A549 (cell line): ENCODE results near the gene ERFL. TPM values are rescaled to one million over a fixed set of nuclear protein-coding genes. Genes with fewer than 3 reads are reported as not detected.
A peak's percentile ranks its signal among the peaks of the same experiment; 100 is the strongest.

Experiments used
- ATAC-seq, 2 experiments: fragments of 200-7000 bp in 1 of 2; fragments of >200 bp in 1 of 2; cut with Nextera tagmentation in 1 of 2; cut with Tn5 transposase in 1 of 2; 3 replicates each; pipeline versions ENCODE4 v1.8.0 to v1.9.1; 2018 to 2020; ENCODE audit warnings: mild to moderate bottlenecking in 1 of 2, moderate library complexity in 1 of 2
- CTCF ChIA-PET: fragments of 300-600 bp; sonication (Branson Sonifier 250); formaldehyde crosslinking; extraction: SDS; loops from one replicate; lab custom pipeline; 2021; ENCODE audit warnings: antibody characterized with exemption, inconsistent platforms; lab: Yijun Ruan, JAX
- POLR2A ChIA-PET: fragments of 350-600 bp; formaldehyde crosslinking; extraction: SDS; loops from one replicate; lab custom pipeline; 2021; ENCODE audit warnings: antibody characterized with exemption, inconsistent platforms; lab: Yijun Ruan, JAX
- DNase-seq, 2 experiments: peaks; one replicate each; pipeline versions ENCODE4 v3.0.0 to v3.0.0-alpha.2; 2011 to 2016; ENCODE audit warnings: low read depth in 1 of 2, low spot score in 1 of 2
- FAIRE-seq: peaks from 2 replicates; lab custom pipeline; 2011; peaks lifted over from hg19 to GRCh38; lab: Jason Lieb, UNC
- H3K27ac ChIP-seq, 2 experiments: fragments of >200 bp; sonication (Bioruptor Twin); formaldehyde crosslinking; 3 replicates each; pipeline ENCODE4 v1.5.1; 2016 to 2017
- H3K4me1 ChIP-seq: fragments of >200 bp; sonication (Bioruptor Twin); formaldehyde crosslinking; 3 replicates; pipeline ENCODE4 v1.6.1; 2016
- H3K4me2 ChIP-seq: fragments of >200 bp; sonication (Bioruptor Twin); formaldehyde crosslinking; 3 replicates; pipeline ENCODE4 v1.6.1; 2016
- H3K4me3 ChIP-seq: fragments of >200 bp; sonication (Bioruptor Twin); formaldehyde crosslinking; 3 replicates; pipeline ENCODE4 v1.5.1; 2016
- H3K9me3 ChIP-seq: fragments of >200 bp; sonication (Bioruptor Twin); formaldehyde crosslinking; 3 replicates; pipeline ENCODE4 v1.6.1; 2016
- BHLHE40 ChIP-seq: IDR thresholded peaks from 2 replicates; pipeline ENCODE4 v1.6.1; 2012; ENCODE audit warnings: low read depth, low read length, inconsistent platforms
- CBX8 ChIP-seq: fragments of 200-600 bp; sonication (generic); IDR thresholded peaks from 2 replicates; pipeline ENCODE4 v1.6.1; 2016
- CHD2 ChIP-seq: fragments of 150-350 bp; IDR thresholded peaks from 2 replicates; pipeline ENCODE4 v1.6.1; 2014; ENCODE audit warnings: low read length; ENCODE audit not compliant: partially characterized antibody
- CHD4 ChIP-seq: fragments of 200-600 bp; sonication (generic); IDR thresholded peaks from 2 replicates; pipeline ENCODE4 v1.6.1; 2016; ENCODE audit warnings: antibody characterized with exemption, mild to moderate bottlenecking, borderline replicate concordance
- EHF ChIP-seq: fragments of 250-450 bp; sonication (Bioruptor Pico); IDR thresholded peaks from 2 replicates; pipeline ENCODE4 v1.5.0; 2020; ENCODE audit warnings: mild to moderate bottlenecking
- HDAC2 ChIP-seq: fragments of 200-600 bp; sonication (generic); IDR thresholded peaks from 2 replicates; pipeline ENCODE4 v1.6.1; 2016
- HEYL ChIP-seq: fragments of 250-450 bp; sonication (Bioruptor Pico); IDR thresholded peaks from 2 replicates; pipeline ENCODE4 v1.8.0; 2021; ENCODE audit warnings: mild to moderate bottlenecking, moderate library complexity
- HOXA7 ChIP-seq: fragments of 250-450 bp; sonication (Bioruptor Pico); IDR thresholded peaks from 2 replicates; pipeline ENCODE4 v1.5.0; 2020; ENCODE audit warnings: mild to moderate bottlenecking, moderate library complexity
- HOXB13 ChIP-seq: fragments of 250-450 bp; sonication (Bioruptor Pico); IDR thresholded peaks from 2 replicates; pipeline ENCODE4 v1.5.0; 2020; ENCODE audit warnings: low read depth, mild to moderate bottlenecking, moderate library complexity
- JUN ChIP-seq, 2 experiments: fragments of >200 bp; sonication (Bioruptor Twin); formaldehyde crosslinking; IDR thresholded peaks; 2 replicates in 1 of 2; 3 replicates in 1 of 2; pipeline ENCODE4 v1.6.1; 2016 to 2017
- MAFK ChIP-seq: fragments of 450-650 bp; IDR thresholded peaks from 2 replicates; pipeline ENCODE4 v1.6.1; 2014; ENCODE audit not compliant: partially characterized antibody
- NFE2L2 ChIP-seq: fragments of 150-350 bp; conservative IDR thresholded peaks from 2 replicates; pipeline ENCODE4 v1.6.1; 2014; ENCODE audit warnings: low read length
- NPAS2 ChIP-seq: fragments of 250-450 bp; sonication (Bioruptor Pico); IDR thresholded peaks from 2 replicates; pipeline ENCODE4 v1.8.0; 2022; ENCODE audit warnings: mild to moderate bottlenecking, moderate library complexity, borderline replicate concordance
- PHF8 ChIP-seq: fragments of 200-600 bp; sonication (generic); IDR thresholded peaks from 2 replicates; pipeline ENCODE4 v1.6.1; 2016; ENCODE audit warnings: low read depth, mild to moderate bottlenecking, antibody characterized with exemption, moderate library complexity, borderline replicate concordance
- POLR2AphosphoS2 ChIP-seq: conservative IDR thresholded peaks from 2 replicates; pipeline ENCODE4 v1.6.1; 2012; ENCODE audit warnings: low read length, improper control_type of control experiment, inconsistent platforms
- RCOR1 ChIP-seq: fragments of 150-350 bp; IDR thresholded peaks from 2 replicates; pipeline ENCODE4 v1.6.1; 2014; ENCODE audit warnings: antibody characterized with exemption, low read length, low read depth
- TFCP2L1 ChIP-seq: fragments of 250-450 bp; sonication (Bioruptor Pico); IDR thresholded peaks from 2 replicates; pipeline ENCODE4 v1.5.0; 2021; ENCODE audit warnings: mild to moderate bottlenecking
- ZC3H11A ChIP-seq: fragments of 450-650 bp; IDR thresholded peaks from 2 replicates; pipeline ENCODE4 v1.6.1; 2014; ENCODE audit warnings: antibody characterized with exemption, mild to moderate bottlenecking
- ZNF302 ChIP-seq: fragments of 250-450 bp; sonication (Bioruptor Pico); IDR thresholded peaks from 2 replicates; pipeline ENCODE4 v1.9.0; 2021; ENCODE audit warnings: inconsistent platforms, mild to moderate bottlenecking, moderate library complexity
- ZSCAN20 ChIP-seq: fragments of 250-450 bp; sonication (Bioruptor Pico); IDR thresholded peaks from 2 replicates; pipeline ENCODE4 v1.8.0; 2022; ENCODE audit warnings: mild to moderate bottlenecking, moderate library complexity
- WGBS: methylation state at CpG from one replicate; pipeline ENCODE4 v1.1.6; 2017; ENCODE audit errors: missing lambda C conversion rate; 5-methylcytosine and 5-hydroxymethylcytosine counted together
- polyA plus RNA-seq, 4 experiments: library from polyadenylated mRNA; depleted of rRNA in 3 of 4; stranded (reverse); fragments of >200 nt; fragmentation: RNase III in 1 of 4; extraction: RNeasy Plus Mini Kit Qiagen cat#74134 plus additional on column Dnase treatment in 1 of 4; gene quantifications; 2 replicates in 3 of 4; 3 replicates in 1 of 4; pipeline ENCODE4 v1.2.3, GENCODE V29; 2011 to 2017
- TF ChIP-seq, protein P1 (sequence below): IDR thresholded peaks from 2 replicates; pipeline ENCODE4 v1.6.1; 2012
- TF ChIP-seq, protein P2 (sequence below): fragments of 250-450 bp; sonication (Bioruptor Pico); IDR thresholded peaks from 2 replicates; pipeline ENCODE4 v1.5.0; 2020; ENCODE audit warnings: low read depth, mild to moderate bottlenecking, moderate library complexity
- TF ChIP-seq, protein P3 (sequence below): fragments of >200 bp; sonication (Bioruptor Twin); formaldehyde crosslinking; IDR thresholded peaks from 3 replicates; pipeline ENCODE4 v1.5.1; 2016
- TF ChIP-seq, protein P4 (sequence below): IDR thresholded peaks from 2 replicates; pipeline ENCODE4 v1.6.1; 2012

The ERFL gene
- polyA plus RNA-seq, 2 of the 4 experiments (the other 2 are of a cell fraction), result 0.15 to 0.19 TPM

DNA sequence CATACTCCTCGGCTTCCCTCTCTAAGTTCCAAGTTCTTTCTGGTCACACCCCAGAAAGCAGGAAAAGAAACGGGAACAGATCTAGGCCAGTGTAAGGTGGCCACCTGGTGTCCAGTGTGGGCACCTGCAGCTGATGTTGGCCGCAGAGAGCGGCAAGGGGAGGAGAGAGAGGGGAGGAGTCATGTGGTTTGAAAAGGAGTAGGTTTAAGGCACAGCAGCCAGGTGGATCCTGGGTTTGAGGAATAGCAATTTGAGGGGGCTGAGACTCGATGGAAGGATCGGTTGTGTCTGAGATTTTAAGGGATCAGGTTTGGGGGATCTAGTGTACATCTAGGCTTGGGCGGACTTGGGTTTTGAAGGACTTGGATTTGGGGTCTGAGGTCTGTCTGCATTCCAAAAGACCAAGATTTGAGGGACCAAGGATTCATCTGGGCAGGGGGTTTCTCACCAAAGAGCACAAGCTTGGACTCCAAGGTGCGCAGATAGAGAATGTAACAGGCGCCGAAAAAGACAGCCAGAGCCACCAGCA lies 29.7 kb upstream of the ERFL start (continued):
- no peak for TF ChIP-seq BHLHE40

DNA sequence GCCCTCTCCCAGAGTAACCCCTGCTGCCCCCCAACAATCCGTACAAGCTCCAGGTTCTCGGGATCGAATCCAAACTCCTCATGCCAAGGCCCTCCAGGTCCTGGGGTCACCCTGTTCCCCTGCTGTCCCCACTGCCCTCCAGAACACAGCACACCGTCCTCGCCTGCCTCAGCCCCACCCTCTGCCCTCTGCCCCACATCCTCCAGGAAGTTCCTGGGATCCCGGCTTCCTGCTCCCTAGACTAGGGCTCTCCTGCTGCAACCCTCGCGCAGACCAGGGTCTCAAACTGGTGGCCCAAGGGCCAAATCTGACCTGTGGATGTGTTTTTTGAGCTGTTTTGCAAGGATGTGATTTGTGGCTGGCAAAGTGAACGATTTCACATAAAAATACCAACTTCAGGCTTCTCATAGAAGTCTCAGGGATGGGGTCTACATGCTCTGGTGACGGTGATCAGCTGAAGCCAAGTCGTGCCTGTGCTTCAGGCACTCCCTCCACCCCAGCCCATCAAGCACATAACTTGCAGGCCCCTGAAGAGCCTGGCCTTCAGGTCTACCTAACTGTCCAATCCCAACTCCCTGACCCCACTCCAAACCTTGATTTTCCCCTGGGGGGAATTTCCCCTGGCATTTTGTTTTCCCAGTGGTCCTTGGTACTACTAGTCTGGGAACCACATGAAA lies 29.1 kb upstream of the ERFL start:
- ATAC-seq (peak in 1 of 2 experiments; percentile 0; a peak in 4 of 6 replicates), DNase-seq (no peak), FAIRE-seq (no peak)
- CTCF ChIA-PET, result interaction anchor here (0.6 to 4.3 kb wide), 51 partner anchors 9 to 439 kb away, joined by 3 to 97 read pairs (median 5); partner anchors contain the start of genes CD79A, ERFL and RPS19
- TF ChIP-seq POLR2AphosphoS2 (no peak), HOXA7 (no peak), CHD2 (no peak), HDAC2 (no peak), ZNF302 (CRISPR knock-in tag) (no peak), RCOR1 (no peak), NFE2L2 (no peak), JUN (IDR thresholded peaks at IDR 0.05) (no peak), CBX8 (no peak), HOXB13 (CRISPR knock-in tag) (no peak), PHF8 (no peak), CHD4 (no peak), TFCP2L1 (CRISPR knock-in tag) (no peak)
- TF ChIP-seq, protein P1, sequence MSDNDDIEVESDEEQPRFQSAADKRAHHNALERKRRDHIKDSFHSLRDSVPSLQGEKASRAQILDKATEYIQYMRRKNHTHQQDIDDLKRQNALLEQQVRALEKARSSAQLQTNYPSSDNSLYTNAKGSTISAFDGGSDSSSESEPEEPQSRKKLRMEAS, result no peak
- TF ChIP-seq, protein P2, sequence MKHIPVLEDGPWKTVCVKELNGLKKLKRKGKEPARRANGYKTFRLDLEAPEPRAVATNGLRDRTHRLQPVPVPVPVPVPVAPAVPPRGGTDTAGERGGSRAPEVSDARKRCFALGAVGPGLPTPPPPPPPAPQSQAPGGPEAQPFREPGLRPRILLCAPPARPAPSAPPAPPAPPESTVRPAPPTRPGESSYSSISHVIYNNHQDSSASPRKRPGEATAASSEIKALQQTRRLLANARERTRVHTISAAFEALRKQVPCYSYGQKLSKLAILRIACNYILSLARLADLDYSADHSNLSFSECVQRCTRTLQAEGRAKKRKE, result no peak
- TF ChIP-seq, protein P3, sequence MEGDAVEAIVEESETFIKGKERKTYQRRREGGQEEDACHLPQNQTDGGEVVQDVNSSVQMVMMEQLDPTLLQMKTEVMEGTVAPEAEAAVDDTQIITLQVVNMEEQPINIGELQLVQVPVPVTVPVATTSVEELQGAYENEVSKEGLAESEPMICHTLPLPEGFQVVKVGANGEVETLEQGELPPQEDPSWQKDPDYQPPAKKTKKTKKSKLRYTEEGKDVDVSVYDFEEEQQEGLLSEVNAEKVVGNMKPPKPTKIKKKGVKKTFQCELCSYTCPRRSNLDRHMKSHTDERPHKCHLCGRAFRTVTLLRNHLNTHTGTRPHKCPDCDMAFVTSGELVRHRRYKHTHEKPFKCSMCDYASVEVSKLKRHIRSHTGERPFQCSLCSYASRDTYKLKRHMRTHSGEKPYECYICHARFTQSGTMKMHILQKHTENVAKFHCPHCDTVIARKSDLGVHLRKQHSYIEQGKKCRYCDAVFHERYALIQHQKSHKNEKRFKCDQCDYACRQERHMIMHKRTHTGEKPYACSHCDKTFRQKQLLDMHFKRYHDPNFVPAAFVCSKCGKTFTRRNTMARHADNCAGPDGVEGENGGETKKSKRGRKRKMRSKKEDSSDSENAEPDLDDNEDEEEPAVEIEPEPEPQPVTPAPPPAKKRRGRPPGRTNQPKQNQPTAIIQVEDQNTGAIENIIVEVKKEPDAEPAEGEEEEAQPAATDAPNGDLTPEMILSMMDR, result no peak
- Histone ChIP-seq H3K4me1 (peaks cover 13% of the 10 kb centered on the region), H3K4me3 (no peak overlapping the region), H3K4me2 (peak overlapping the region; percentile 82), H3K27ac (peak overlapping the region; percentile 31 to 64; a peak in 5 of 6 replicates), H3K9me3 (no peaks in the 10 kb centered on the region)
- WGBS, result 82% methylated on average over 11 of the region's 11 CpGs
- POLR2A ChIA-PET, result interaction anchor here (0.7 to 4.0 kb wide), 4 partner anchors 82 to 97 kb away, joined by 3 to 34 read pairs (median 14); partner anchors contain the start of gene RPS19

DNA sequence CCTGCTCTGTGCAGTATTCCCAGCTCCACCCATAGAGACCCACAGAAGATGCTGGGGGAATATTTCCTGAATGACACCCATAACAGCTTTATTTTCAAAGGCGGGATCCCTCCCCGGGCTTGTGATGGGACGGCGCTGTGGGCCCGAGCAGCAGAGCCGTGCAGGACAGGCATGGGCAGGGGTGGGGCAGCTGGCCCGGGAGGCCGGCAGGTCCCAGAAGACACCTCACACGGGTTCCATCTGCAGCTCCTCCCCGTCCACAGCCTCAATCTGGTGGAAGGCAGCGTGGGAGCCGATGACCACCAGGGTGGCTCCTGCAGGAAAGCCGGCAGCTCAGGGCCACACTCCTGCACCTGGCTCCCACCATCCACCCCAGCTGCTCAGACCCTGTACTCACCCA lies 28.4 kb upstream of the ERFL start:
- ChIA-PET POLR2A (interaction anchor here (0.7 to 4.0 kb wide), 2 partner anchors 81 to 96 kb away, joined by 3 to 34 read pairs; partner anchors contain the start of gene RPS19), CTCF (interaction anchor here (0.6 to 4.3 kb wide), 36 partner anchors 9 to 440 kb away, joined by 3 to 97 read pairs (median 5); partner anchors contain the start of genes CD79A, ERFL and RPS19)

More for the DNA sequence above, 28.4 kb upstream of the ERFL start:
- Histone ChIP-seq H3K4me2 (no peak overlapping the region), H3K27ac (no peak overlapping the region; a peak in 1 of 6 replicates), H3K9me3 (no peaks in the 10 kb centered on the region), H3K4me1 (peaks cover 13% of the 10 kb centered on the region), H3K4me3 (no peak overlapping the region)
- 87% methylated on average over 13 of the region's 13 CpGs for WGBS
- DNase-seq (no peak), FAIRE-seq (no peak), ATAC-seq (no peak)
- TF ChIP-seq NPAS2 (CRISPR knock-in tag), result no peak
- no peak for TF ChIP-seq CBX8
- TF ChIP-seq ZSCAN20 (CRISPR knock-in tag), result no peak
- no peak for TF ChIP-seq CHD2
- TF ChIP-seq, protein P4, sequence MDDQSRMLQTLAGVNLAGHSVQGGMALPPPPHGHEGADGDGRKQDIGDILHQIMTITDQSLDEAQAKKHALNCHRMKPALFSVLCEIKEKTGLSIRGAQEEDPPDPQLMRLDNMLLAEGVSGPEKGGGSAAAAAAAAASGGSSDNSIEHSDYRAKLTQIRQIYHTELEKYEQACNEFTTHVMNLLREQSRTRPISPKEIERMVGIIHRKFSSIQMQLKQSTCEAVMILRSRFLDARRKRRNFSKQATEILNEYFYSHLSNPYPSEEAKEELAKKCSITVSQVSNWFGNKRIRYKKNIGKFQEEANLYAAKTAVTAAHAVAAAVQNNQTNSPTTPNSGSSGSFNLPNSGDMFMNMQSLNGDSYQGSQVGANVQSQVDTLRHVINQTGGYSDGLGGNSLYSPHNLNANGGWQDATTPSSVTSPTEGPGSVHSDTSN, result no peak
- no peak for TF ChIP-seq EHF
- TF ChIP-seq ZC3H11A, result no peak
- TF ChIP-seq MAFK, result no peak
- no peak for TF ChIP-seq HEYL (CRISPR knock-in tag)
